Keratinocyte (primary cell): ENCODE data around the gene TCFL5. TPM values are rescaled to one million over a fixed set of nuclear protein-coding genes. Genes with fewer than 3 reads are reported as not detected.

Experiments used
- DNase-seq: peaks from one replicate; pipeline ENCODE4 v3.0.0-alpha.2; 2011; ENCODE audit warnings: low read depth, missing footprints, low spot score
- FAIRE-seq: peaks from 2 replicates; lab custom pipeline; 2011; peaks lifted over from hg19 to GRCh38; lab: Jason Lieb, UNC
- H2AFZ ChIP-seq: 2 replicates; pipeline ENCODE4 v1.6.0; 2012; ENCODE audit warnings: low read length, control low read depth, inconsistent platforms; ENCODE audit not compliant: control insufficient read depth
- H3K27ac ChIP-seq: 2 replicates; pipeline ENCODE4 v1.5.1; 2011; ENCODE audit warnings: low read length; ENCODE audit not compliant: control insufficient read depth, insufficient read depth
- H3K27me3 ChIP-seq: 3 replicates; pipeline ENCODE4 v1.6.0; 2011; ENCODE audit warnings: low read length; ENCODE audit not compliant: control insufficient read depth, insufficient read depth; ENCODE audit errors: extremely low read depth
- H3K36me3 ChIP-seq, 2 experiments: 2 replicates in 1 of 2; 3 replicates in 1 of 2; pipeline ENCODE4 v1.5.1; 2011; ENCODE audit warnings: low read length in 2 of 2, mild to moderate bottlenecking in 1 of 2; ENCODE audit not compliant: control insufficient read depth in 2 of 2, insufficient read depth in 2 of 2; ENCODE audit errors: extremely low read depth in 1 of 2
- H3K4me1 ChIP-seq: 3 replicates; pipeline ENCODE4 v1.5.1; 2011; ENCODE audit warnings: low read length; ENCODE audit not compliant: control insufficient read depth, insufficient read depth; ENCODE audit errors: extremely low read depth
- H3K4me2 ChIP-seq: 3 replicates; pipeline ENCODE4 v1.6.0; 2011; ENCODE audit warnings: low read depth, low read length; ENCODE audit not compliant: control insufficient read depth, insufficient read depth; ENCODE audit errors: extremely low read depth
- H3K4me3 ChIP-seq, 3 experiments: fragments of 200-600 bp in 1 of 3; sonication (generic) in 1 of 3; 2 replicates in 2 of 3; 3 replicates in 1 of 3; pipeline ENCODE4 v1.5.1; 2011 to 2016; ENCODE audit warnings: low read length in 3 of 3, mild to moderate bottlenecking in 3 of 3, control low read depth in 2 of 3, inconsistent platforms in 1 of 3, low read depth in 1 of 3, mixed read lengths in 1 of 3, mixed run types in 1 of 3, moderate library complexity in 1 of 3; ENCODE audit not compliant: control insufficient read depth in 2 of 3, insufficient read depth in 2 of 3; ENCODE audit errors: extremely low read depth in 1 of 3
- H3K79me2 ChIP-seq: 2 replicates; pipeline ENCODE4 v1.6.0; 2012; ENCODE audit warnings: low read length; ENCODE audit not compliant: control insufficient read depth, insufficient read depth
- H3K9ac ChIP-seq: 3 replicates; pipeline ENCODE4 v1.6.0; 2011; ENCODE audit warnings: low read length; ENCODE audit not compliant: control insufficient read depth, insufficient read depth; ENCODE audit errors: extremely low read depth
- H3K9me1 ChIP-seq: 3 replicates; pipeline ENCODE4 v1.6.0; 2011; ENCODE audit warnings: low read length; ENCODE audit not compliant: control insufficient read depth, insufficient read depth; ENCODE audit errors: extremely low read depth
- H3K9me3 ChIP-seq: 2 replicates; pipeline ENCODE4 v1.5.1; 2012; ENCODE audit warnings: low read depth, low read length; ENCODE audit not compliant: control insufficient read depth
- H4K20me1 ChIP-seq: 3 replicates; pipeline ENCODE4 v1.6.0; 2011; ENCODE audit warnings: low read length; ENCODE audit not compliant: control insufficient read depth, insufficient read depth; ENCODE audit errors: extremely low read depth
- EZH2 ChIP-seq: IDR thresholded peaks from one replicate; pipeline ENCODE4 v1.6.1; 2012; ENCODE audit warnings: inconsistent platforms, mild to moderate bottlenecking, low read length, moderate library complexity
- dilution Hi-C: fragments of 300-500 bp; cut with MboI; formaldehyde crosslinking; loops from one replicate; pipeline ENCODE4 v1.7.0; 2020; ENCODE audit warnings: low sequenced_read_pairs; ENCODE audit not compliant: extremely low pct_ligation_motif_present
- polyA plus RNA-seq, 5 experiments: library from polyadenylated mRNA; depleted of rRNA in 3 of 5; stranded (reverse) in 3 of 5; stranded (forward) in 1 of 5; unstranded in 1 of 5; fragments of >200 nt; gene quantifications; 1 replicate in 1 of 5; 2 replicates in 3 of 5; 3 replicates in 1 of 5; pipeline versions ENCODE4 v1.2.1 to v1.2.3, GENCODE V29; 2011 to 2012; ENCODE audit warnings: missing spikeins in 2 of 5, low read depth in 1 of 5, low replicate concordance in 1 of 5
- TF ChIP-seq, protein P1 (sequence below), 3 experiments: IDR thresholded peaks in 1 of 3; conservative IDR thresholded peaks in 1 of 3; optimal IDR thresholded peaks in 1 of 3; 2 replicates in 2 of 3; 3 replicates in 1 of 3; pipeline versions ENCODE3 to v1.5.1; 2011; ENCODE audit warnings: low read length in 3 of 3, mild to moderate bottlenecking in 3 of 3, moderate library complexity in 2 of 3, control low read depth in 1 of 3, inconsistent platforms in 1 of 3; ENCODE audit not compliant: insufficient read depth in 2 of 3; ENCODE audit errors: extremely low read depth in 1 of 3

The TCFL5 gene
- polyA plus RNA-seq, 1 donor (not counting 4 experiments of a cell fraction or from before 2014, with no cell fraction given) = 14.6 TPM

- DNase-seq (no peak), FAIRE-seq (no peak)
- Histone ChIP-seq H3K4me2 (no peak overlapping the region), H3K79me2 (no peaks in the 10 kb centered on the region), H3K9ac (no peak overlapping the region), H3K9me1 (no peaks in the 10 kb centered on the region), H3K4me1 (no peaks in the 10 kb centered on the region), H3K36me3 (peaks cover 35 to 38% of the 10 kb centered on the region in 2 experiments), H3K9me3 (no peaks in the 10 kb centered on the region), H3K27ac (no peak overlapping the region), H4K20me1 (no peaks in the 10 kb centered on the region), H2AFZ (no peak overlapping the region), H3K4me3 (no peak overlapping the region), H3K27me3 (no peaks in the 10 kb centered on the region)
- no peak for TF ChIP-seq EZH2
- TF ChIP-seq, protein P1, sequence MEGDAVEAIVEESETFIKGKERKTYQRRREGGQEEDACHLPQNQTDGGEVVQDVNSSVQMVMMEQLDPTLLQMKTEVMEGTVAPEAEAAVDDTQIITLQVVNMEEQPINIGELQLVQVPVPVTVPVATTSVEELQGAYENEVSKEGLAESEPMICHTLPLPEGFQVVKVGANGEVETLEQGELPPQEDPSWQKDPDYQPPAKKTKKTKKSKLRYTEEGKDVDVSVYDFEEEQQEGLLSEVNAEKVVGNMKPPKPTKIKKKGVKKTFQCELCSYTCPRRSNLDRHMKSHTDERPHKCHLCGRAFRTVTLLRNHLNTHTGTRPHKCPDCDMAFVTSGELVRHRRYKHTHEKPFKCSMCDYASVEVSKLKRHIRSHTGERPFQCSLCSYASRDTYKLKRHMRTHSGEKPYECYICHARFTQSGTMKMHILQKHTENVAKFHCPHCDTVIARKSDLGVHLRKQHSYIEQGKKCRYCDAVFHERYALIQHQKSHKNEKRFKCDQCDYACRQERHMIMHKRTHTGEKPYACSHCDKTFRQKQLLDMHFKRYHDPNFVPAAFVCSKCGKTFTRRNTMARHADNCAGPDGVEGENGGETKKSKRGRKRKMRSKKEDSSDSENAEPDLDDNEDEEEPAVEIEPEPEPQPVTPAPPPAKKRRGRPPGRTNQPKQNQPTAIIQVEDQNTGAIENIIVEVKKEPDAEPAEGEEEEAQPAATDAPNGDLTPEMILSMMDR (optimal IDR thresholded peaks at IDR 0.05 in 1 of 3, IDR thresholded peaks at IDR 0.05 in 1 of 3, conservative IDR thresholded peaks at IDR 0.05 in 1 of 3; ENCODE audit: extremely low read depth in 1 of 3, insufficient read depth in 2 of 3, low read length in 3 of 3) = no peak
- dilution Hi-C loops = no loop called here
Measured at GRCh38 chr20:62887152-62887859, 25.7 kb upstream of the TCFL5 start.

DNA sequence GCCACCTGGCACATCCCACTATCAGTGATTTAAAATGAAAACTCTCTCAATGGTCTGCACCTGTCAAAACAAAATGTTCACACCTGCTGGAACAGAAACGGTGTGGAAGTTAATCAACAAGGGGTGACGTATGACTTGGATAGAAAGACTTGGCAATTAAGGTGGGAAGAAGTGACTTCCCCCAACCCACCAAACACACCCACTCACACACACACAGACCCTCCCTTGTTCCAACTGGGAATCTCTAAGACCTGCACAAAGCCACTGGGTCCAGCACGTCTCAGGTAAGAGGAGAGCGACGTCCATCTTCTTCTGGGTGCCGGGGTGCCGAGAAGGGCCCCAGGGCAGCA, 25.1 kb upstream of the TCFL5 start:
- Histone ChIP-seq H3K9ac (no peak overlapping the region), H3K36me3 (peaks cover 30 to 33% of the 10 kb centered on the region in 2 experiments), H3K27ac (no peak overlapping the region), H3K4me3 (no peak overlapping the region), H2AFZ (no peak overlapping the region), H3K4me2 (no peak overlapping the region), H4K20me1 (no peaks in the 10 kb centered on the region), H3K79me2 (no peaks in the 10 kb centered on the region), H3K9me1 (no peaks in the 10 kb centered on the region), H3K9me3 (no peaks in the 10 kb centered on the region), H3K27me3 (no peaks in the 10 kb centered on the region), H3K4me1 (no peaks in the 10 kb centered on the region)
- dilution Hi-C loops = no loop called here
- no peak for TF ChIP-seq EZH2
- no peak for FAIRE-seq
- DNase-seq = no peak
